IPS-NIHi11 (cell line): ENCODE data around the gene CHST4.
"Not testable (repeated sequence)": the region's sequence is repeated elsewhere in the genome, so short reads cannot be mapped to it uniquely, and the experiment has no call there.

Experiments
- DNase-seq: peaks from one replicate; pipeline ENCODE4 v3.0.0; 2012; ENCODE audit warnings: mixed read lengths, low spot score

Gene CHST4

GRCh38 chr16:71526111-71526631 is at the start of gene CHST4:
Gene CHST4 (plus strand): TSS chr16:71526426. CDS start chr16:71536678, 10,252 bp downstream.
- peak; percentile 72 for DNase-seq

- DNase-seq = no peak
These were observed 49.6 kb upstream of the CHST4 start for GRCh38 chr16:71476457-71477124.

- peak; percentile 54 for DNase-seq
These were observed 46.8 kb upstream of the CHST4 start for GRCh38 chr16:71479420-71479819.

- DNase-seq = no peak
These were observed 45.3 kb upstream of the CHST4 start for GRCh38 chr16:71480956-71481355.

GRCh38 chr16:71482569-71482968 is 43.7 kb upstream of the CHST4 start:
- DNase-seq = no peak

GRCh38 chr16:71484006-71484893 is 42.0 kb upstream of the CHST4 start:
- DNase-seq = peak; percentile 75

- DNase-seq = no peak
These were observed 37.1 kb upstream of the CHST4 start, which contains the start of gene ZNF19 for GRCh38 chr16:71489122-71489521. Gene ZNF19 (minus strand): TSS chr16:71489324. CDS start chr16:71482114, 7,210 bp downstream.

- DNase-seq = no peak
These were observed 35.9 kb upstream of the CHST4 start for GRCh38 chr16:71490361-71490760.

- DNase-seq = no peak
These were observed 35.2 kb upstream of the CHST4 start for GRCh38 chr16:71491054-71491453.

GRCh38 chr16:71492786-71493185 is 33.4 kb upstream of the CHST4 start:
- DNase-seq = no peak

- DNase-seq = no peak
These were observed 33.0 kb upstream of the CHST4 start for GRCh38 chr16:71493213-71493612.

GRCh38 chr16:71498031-71498430 is 28.2 kb upstream of the CHST4 start:
- DNase-seq = no peak

- DNase-seq = peak; percentile 67
These were observed 26.4 kb upstream of the CHST4 start for GRCh38 chr16:71499775-71500364.

GRCh38 chr16:71500964-71501363 is 25.3 kb upstream of the CHST4 start:
- no peak for DNase-seq

GRCh38 chr16:71501547-71501946 is 24.7 kb upstream of the CHST4 start:
- no peak for DNase-seq

GRCh38 chr16:71504051-71504450 is 22.2 kb upstream of the CHST4 start:
- not testable (repeated sequence) for DNase-seq

GRCh38 chr16:71504901-71505300 is 21.3 kb upstream of the CHST4 start:
- DNase-seq = no peak

GRCh38 chr16:71507061-71507460 is 19.2 kb upstream of the CHST4 start:
- no peak for DNase-seq

GRCh38 chr16:71513302-71513701 is 12.9 kb upstream of the CHST4 start:
- no peak for DNase-seq

GRCh38 chr16:71514476-71514875 is 11.8 kb upstream of the CHST4 start:
- no peak for DNase-seq

GRCh38 chr16:71515026-71515425 is 11.2 kb upstream of the CHST4 start:
- DNase-seq = peak; percentile 49

GRCh38 chr16:71520550-71520949 is 5.7 kb upstream of the CHST4 start:
- no peak for DNase-seq
